ENCODE data around the gene NFS1. TPM values are rescaled to one million over a fixed set of nuclear protein-coding genes. Genes with fewer than 3 reads are reported as not detected.

NFS1 gene
- polyA plus RNA-seq, 1 donor (not counting 4 experiments of a cell fraction or from before 2014, with no cell fraction given), result 39.6 TPM

DNA sequence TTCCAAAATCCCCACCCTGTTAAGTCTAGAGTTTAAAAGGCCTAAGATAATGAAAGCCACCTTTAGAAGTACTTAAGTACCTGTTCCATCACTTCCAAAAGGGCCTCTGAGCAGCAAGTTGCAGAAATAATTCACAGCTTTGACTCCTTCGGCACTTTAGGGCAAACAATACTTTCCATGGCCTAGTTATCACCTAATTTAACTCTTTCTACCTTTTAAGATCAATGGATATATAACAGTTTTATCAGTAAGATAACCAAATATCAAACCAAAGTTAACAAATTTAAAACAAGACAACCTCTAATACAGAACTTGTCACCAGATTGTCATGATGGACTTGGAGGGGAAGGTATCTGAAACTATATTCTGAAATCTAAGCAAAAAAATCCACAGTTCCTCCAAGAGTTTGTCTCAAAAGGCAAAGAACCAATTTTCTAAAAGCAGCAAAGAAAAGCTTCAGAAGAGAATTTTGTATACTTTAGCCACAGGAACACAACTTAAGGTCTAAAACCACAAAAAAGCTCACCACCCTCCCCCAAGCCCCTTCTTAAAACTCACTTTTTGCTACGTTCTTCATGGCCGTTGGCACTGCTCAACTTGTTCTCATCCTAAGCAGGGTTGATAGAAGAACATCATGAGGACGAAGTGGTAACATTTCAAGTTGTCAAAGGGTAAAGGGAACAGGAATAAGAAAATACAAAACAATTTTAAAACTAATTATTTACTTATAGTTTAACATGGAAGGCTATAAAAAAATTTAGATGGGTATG lies 39.4 kb upstream of the NFS1 start:
- dilution Hi-C loops (cut with MboI; ENCODE audit: extremely low pct_ligation_motif_present, low sequenced_read_pairs), result no loop called here
- peaks cover 8% of the 10 kb centered on the region for H3K9me1 ChIP-seq (ENCODE audit: control insufficient read depth, extremely low read depth, insufficient read depth, low read length)
- peaks cover 18 to 45% of the 10 kb centered on the region in 2 experiments for H3K36me3 ChIP-seq (ENCODE audit: control insufficient read depth in 2 of 2, extremely low read depth in 1 of 2, insufficient read depth in 2 of 2, low read length in 2 of 2)
- no peaks in the 10 kb centered on the region for H3K27me3 ChIP-seq (ENCODE audit: control insufficient read depth, extremely low read depth, insufficient read depth, low read length)
- H3K9me3 ChIP-seq (ENCODE audit: control insufficient read depth, low read depth, low read length), result no peaks in the 10 kb centered on the region
- peaks cover 39% of the 10 kb centered on the region for H3K4me1 ChIP-seq (ENCODE audit: control insufficient read depth, extremely low read depth, insufficient read depth, low read length)
- peak overlapping the region in 1 of 3 experiments; percentile 81 for H3K4me3 ChIP-seq (ENCODE audit: control insufficient read depth in 2 of 3, extremely low read depth in 1 of 3, insufficient read depth in 2 of 3, low read depth in 1 of 3, low read length in 3 of 3)
- H3K27ac ChIP-seq (ENCODE audit: control insufficient read depth, insufficient read depth, low read length), result no peak overlapping the region
- DNase-seq (ENCODE audit: low read depth, low spot score), result no peak
- no peak overlapping the region for H2AFZ ChIP-seq (ENCODE audit: control insufficient read depth, low read length)
- TF ChIP-seq, protein P1, sequence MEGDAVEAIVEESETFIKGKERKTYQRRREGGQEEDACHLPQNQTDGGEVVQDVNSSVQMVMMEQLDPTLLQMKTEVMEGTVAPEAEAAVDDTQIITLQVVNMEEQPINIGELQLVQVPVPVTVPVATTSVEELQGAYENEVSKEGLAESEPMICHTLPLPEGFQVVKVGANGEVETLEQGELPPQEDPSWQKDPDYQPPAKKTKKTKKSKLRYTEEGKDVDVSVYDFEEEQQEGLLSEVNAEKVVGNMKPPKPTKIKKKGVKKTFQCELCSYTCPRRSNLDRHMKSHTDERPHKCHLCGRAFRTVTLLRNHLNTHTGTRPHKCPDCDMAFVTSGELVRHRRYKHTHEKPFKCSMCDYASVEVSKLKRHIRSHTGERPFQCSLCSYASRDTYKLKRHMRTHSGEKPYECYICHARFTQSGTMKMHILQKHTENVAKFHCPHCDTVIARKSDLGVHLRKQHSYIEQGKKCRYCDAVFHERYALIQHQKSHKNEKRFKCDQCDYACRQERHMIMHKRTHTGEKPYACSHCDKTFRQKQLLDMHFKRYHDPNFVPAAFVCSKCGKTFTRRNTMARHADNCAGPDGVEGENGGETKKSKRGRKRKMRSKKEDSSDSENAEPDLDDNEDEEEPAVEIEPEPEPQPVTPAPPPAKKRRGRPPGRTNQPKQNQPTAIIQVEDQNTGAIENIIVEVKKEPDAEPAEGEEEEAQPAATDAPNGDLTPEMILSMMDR (optimal IDR thresholded peaks at IDR 0.05 in 1 of 3, IDR thresholded peaks at IDR 0.05 in 1 of 3, conservative IDR thresholded peaks at IDR 0.05 in 1 of 3; ENCODE audit: extremely low read depth in 1 of 3, insufficient read depth in 2 of 3, low read length in 3 of 3), result no peak
- TF ChIP-seq EZH2 (IDR thresholded peaks at IDR 0.05; ENCODE audit: low read length), result no peak
- H4K20me1 ChIP-seq (ENCODE audit: control insufficient read depth, extremely low read depth, insufficient read depth, low read length), result peaks cover 52% of the 10 kb centered on the region
- FAIRE-seq, result no peak
- H3K79me2 ChIP-seq (ENCODE audit: control insufficient read depth, insufficient read depth, low read length), result peaks cover 86% of the 10 kb centered on the region
- H3K4me2 ChIP-seq (ENCODE audit: control insufficient read depth, extremely low read depth, insufficient read depth, low read depth, low read length), result peak overlapping the region; percentile 99
- peak overlapping the region; percentile 30 for H3K9ac ChIP-seq (ENCODE audit: control insufficient read depth, extremely low read depth, insufficient read depth, low read length)

DNA sequence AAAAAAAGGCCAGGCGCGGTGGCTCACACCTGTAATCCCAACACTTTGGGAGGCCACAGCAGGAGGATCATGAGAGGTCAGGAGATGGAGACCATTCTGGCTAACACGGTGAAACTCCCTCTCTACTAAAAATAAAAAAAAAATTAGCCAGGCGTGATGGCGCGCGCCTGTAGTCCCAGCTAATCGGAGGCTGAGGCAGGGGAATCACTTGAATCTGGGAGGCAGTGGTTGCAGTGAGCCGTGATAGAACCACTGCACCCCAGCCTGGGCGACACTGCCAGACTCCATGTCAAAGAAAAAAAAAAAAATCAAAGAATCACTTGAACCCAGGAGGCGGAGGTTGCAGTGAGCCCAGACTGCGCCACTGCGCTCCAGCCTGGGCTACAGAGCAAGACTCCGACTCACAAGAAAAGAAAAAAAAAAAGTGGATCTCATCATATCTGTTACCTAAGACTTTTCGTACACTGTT lies 38.7 kb upstream of the NFS1 start:
- H3K79me2 ChIP-seq (ENCODE audit: control insufficient read depth, insufficient read depth, low read length), result peaks cover 93% of the 10 kb centered on the region
- no peaks in the 10 kb centered on the region for H3K9me3 ChIP-seq (ENCODE audit: control insufficient read depth, low read depth, low read length)
- TF ChIP-seq, protein P1 (optimal IDR thresholded peaks at IDR 0.05 in 1 of 3, IDR thresholded peaks at IDR 0.05 in 1 of 3, conservative IDR thresholded peaks at IDR 0.05 in 1 of 3; ENCODE audit: extremely low read depth in 1 of 3, insufficient read depth in 2 of 3, low read length in 3 of 3), result no peak
- TF ChIP-seq EZH2 (IDR thresholded peaks at IDR 0.05; ENCODE audit: low read length), result no peak
- FAIRE-seq (no peak), DNase-seq (ENCODE audit: low read depth, low spot score) (no peak)
- H3K27me3 ChIP-seq (ENCODE audit: control insufficient read depth, extremely low read depth, insufficient read depth, low read length), result no peaks in the 10 kb centered on the region
- H3K9me1 ChIP-seq (ENCODE audit: control insufficient read depth, extremely low read depth, insufficient read depth, low read length), result peaks cover 8% of the 10 kb centered on the region
- peaks cover 22 to 49% of the 10 kb centered on the region in 2 experiments for H3K36me3 ChIP-seq (ENCODE audit: control insufficient read depth in 2 of 2, extremely low read depth in 1 of 2, insufficient read depth in 2 of 2, low read length in 2 of 2)
- H3K27ac ChIP-seq (ENCODE audit: control insufficient read depth, insufficient read depth, low read length), result no peak overlapping the region
- no peak overlapping the region for H3K9ac ChIP-seq (ENCODE audit: control insufficient read depth, extremely low read depth, insufficient read depth, low read length)
- no peak overlapping the region for H2AFZ ChIP-seq (ENCODE audit: control insufficient read depth, low read length)
- H3K4me3 ChIP-seq (ENCODE audit: control insufficient read depth in 2 of 3, extremely low read depth in 1 of 3, insufficient read depth in 2 of 3, low read depth in 1 of 3, low read length in 3 of 3), result no peak overlapping the region
- peaks cover 57% of the 10 kb centered on the region for H4K20me1 ChIP-seq (ENCODE audit: control insufficient read depth, extremely low read depth, insufficient read depth, low read length)
- peak overlapping the region; percentile 99 for H3K4me2 ChIP-seq (ENCODE audit: control insufficient read depth, extremely low read depth, insufficient read depth, low read depth, low read length)
- dilution Hi-C loops (cut with MboI; ENCODE audit: extremely low pct_ligation_motif_present, low sequenced_read_pairs), result no loop called here
- H3K4me1 ChIP-seq (ENCODE audit: control insufficient read depth, extremely low read depth, insufficient read depth, low read length), result peaks cover 32% of the 10 kb centered on the region

All from keratinocyte (primary cell).